NCI-H748 (cell line): Measurements from ENCODE around the gene ETV7.
"Not testable (repeated sequence)": the region's sequence is repeated elsewhere in the genome, so short reads cannot be mapped to it uniquely, and the experiment has no call there.

Source experiments
- DNase-seq: peaks from one replicate; lab custom pipeline; 2025; ENCODE audit not compliant: unreplicated experiment; lab: John Stamatoyannopoulos, UW

The ETV7 gene

GRCh38 chr6:36364669-36365479 is 22.6 kb downstream of the ETV7 start:
- DNase-seq: no peak

DNA sequence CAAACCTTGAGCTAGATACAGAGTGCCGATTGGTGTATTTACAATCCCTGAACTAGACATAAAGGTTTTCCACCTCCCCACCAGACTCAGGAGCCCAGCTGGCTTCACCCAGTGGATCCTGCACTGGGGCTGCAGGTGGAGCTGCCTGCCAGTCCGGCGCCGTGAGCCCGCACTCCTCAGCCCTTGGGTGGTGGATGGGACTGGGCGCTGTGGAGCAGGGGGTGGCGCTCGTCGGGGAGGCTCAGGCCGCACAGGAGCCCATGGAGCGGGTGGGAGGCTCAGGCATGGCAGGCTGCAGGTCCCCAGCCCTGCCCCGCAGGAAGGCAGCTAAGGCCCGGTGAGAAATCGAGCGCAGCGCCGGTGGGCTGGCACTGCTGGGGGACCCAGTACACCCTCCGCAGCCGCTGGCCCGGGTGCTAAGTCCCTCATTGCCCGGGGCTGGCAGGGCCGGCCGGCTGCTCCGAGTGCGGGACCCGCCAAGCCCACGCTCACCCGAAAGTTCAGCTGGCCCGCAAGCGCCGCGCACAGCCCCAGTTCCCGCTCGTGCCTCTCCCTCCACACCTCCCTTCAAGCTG is 23.3 kb downstream of the ETV7 start:
- not testable (repeated sequence) for DNase-seq

DNA sequence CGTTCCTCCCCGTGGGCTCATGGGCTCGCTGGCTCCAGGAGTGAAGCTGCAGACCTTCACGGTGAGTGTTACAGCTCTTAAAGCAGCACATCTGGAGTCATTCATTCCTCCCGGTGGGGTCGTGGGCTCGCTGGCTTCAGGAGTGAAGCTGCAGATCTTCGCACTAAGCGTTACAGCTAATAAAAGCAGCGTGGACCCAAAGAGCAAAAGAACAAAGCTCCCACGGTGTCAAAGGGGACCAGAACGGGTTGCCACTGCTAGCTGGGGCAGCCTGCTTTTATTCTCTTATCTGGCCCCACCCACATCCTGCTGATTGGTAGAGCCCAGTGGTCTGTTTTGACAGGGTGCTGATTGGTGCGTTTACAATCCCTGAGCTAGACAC is 24.1 kb downstream of the ETV7 start:
- DNase-seq: not testable (repeated sequence)

- DNase-seq: no peak
Observed at GRCh38 chr6:36362551-36363370, 24.7 kb downstream of the ETV7 start.

DNA sequence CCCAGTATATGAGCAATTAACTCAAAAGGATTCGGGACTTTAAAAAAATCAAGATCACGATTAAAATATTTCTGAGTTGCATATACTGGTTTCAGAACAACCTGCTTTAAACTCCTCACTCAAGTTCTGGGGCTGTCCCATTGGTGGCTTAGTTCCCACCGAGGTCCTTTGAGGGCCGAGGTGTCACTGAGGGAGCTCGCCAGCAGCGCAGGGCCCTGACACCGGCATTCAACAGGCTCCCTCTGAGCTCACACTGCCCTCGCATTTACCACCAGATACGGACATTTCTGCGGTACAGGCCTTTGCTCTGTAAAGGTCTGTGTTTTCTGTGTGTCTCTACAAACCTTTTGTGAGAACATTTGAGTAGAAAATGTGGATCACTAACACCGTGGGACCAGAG is 26.4 kb downstream of the ETV7 start:
- no peak for DNase-seq

GRCh38 chr6:36360241-36361054 is 27.0 kb downstream of the ETV7 start:
- peak; percentile 84 for DNase-seq

DNA sequence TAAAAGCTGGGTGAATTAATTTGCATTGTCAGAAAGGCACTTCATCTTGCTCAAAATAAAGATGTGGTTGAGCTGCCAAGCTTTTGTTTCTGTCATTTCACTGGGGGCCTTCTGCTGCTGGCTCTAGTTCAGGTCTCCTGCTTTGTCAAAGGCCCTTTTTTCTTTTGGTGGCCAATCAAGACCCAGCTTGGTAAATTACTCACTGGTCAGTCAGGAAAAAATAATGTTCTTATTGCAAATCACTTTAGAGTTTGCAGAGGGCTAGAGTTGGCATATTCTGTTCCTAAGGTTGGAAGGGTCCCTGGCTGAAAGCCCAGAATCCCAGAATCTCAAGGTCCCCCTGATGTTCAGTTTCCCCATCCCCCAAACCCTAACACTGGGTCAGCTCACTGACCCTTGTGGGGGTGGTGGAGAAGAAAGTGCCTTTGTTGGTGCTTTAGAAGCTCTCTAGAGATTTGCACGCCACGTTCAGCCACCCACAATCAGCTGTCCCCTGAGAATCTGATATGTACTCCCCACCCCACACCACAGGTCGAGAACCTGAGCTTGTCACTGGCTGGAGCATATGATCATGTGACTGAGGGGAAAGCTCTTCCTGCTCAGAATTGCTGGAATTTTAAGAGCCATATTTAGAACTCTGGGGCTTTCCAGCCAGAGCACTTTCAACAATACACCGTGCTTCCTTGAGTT is 29.1 kb downstream of the ETV7 start:
- no peak for DNase-seq

DNA sequence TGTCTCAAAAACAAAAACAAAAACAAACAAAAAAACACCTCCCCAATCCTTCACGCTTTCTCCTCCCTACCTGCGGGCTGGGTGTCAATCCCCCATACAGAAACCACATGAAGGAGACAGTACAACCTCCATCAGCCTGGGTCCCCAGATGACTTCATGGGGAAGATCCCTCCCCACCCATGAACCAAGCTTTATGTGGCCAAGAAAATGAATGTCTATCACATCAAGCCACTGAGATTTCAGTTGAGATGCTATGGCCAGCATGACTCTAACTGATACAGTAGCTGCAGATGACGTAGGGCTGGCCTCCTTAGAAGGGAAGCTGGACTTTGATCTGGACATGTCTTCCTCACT is 29.6 kb downstream of the ETV7 start:
- no peak for DNase-seq

DNA sequence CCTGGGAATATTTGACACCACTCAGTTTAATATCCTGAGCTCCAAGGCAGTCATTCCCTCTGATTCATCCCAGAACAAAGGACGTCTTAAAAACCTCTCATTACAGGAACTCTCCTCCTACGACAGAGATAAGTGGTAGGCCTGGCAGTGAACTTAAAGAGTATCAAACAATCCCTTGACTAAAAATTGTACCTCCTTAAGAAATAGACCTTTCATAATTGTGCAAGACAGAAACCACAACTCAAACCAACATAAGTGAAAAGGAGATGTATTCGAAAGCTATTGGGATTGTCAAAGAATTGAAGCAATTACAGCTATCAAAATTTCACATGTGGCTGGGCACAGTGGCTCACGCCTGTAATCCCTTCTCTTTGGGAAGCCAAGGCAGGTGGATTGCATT is 31.6 kb downstream of the ETV7 start:
- DNase-seq: no peak

DNA sequence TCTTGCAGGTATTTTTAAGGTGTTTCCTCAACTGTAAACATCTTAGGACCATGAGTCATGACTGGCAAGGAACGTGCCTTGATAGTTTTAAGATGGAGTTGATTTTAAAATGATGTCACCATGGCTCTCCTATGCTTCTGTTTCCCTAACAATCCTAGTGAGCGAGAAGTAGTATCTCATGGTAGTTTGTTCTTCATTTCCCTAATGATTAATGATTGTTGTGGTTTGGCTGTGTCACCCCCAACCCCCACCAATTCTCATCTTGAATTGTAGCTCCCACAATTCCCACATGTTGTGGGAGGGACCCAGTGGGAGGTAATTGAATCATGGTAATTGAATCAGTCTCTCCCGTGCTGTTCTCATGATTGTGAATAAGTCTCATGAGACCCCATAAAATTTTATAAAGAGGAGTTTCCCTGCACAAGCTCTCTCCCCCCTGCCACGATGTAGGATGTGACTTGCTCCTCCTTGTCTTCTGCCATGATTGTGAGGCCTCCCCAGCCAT is 34.0 kb downstream of the ETV7 start:
- no peak for DNase-seq

GRCh38 chr6:36352477-36353157 is 34.9 kb downstream of the ETV7 start:
- no peak for DNase-seq

GRCh38 chr6:36350681-36351571 is 36.5 kb downstream of the ETV7 start:
- peak; percentile 35 for DNase-seq

DNA sequence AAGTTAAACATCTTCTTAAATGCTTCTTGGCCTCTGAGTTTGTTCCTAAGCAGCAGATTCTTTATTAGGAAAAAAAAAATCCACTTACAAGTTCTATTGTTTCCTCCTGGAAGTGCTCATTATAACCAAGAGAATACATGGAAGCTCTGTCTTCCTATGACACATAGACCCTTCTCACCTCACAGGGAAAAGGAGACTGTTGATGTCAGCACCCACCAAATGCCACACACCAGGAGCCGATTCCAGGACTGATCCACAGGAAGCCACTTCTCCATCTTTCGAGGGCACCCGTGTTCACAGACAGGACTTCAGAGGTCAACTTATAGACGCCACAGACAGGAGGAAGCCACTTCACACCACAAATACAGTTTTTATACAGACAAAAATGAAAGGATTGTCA is 37.4 kb downstream of the ETV7 start:
- DNase-seq: no peak

DNA sequence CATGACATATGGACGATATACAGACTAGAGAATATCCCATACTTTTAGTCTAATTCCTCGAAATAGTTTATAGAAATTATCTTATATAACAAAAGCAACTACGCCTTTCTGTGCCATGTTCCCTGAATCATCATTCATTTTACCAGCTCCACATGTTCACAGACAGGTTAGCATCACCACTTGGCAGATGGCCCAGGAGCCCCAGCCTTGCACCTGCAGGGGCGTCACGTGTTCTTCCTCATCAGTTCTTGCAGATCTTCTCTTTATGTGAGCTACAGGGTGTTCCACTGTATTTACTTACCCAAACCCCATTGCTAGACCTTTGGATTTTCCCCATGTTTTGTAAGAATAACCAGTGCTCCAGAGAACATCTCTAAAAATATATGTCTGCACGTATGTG is 38.2 kb downstream of the ETV7 start:
- peak; percentile 93 for DNase-seq

DNA sequence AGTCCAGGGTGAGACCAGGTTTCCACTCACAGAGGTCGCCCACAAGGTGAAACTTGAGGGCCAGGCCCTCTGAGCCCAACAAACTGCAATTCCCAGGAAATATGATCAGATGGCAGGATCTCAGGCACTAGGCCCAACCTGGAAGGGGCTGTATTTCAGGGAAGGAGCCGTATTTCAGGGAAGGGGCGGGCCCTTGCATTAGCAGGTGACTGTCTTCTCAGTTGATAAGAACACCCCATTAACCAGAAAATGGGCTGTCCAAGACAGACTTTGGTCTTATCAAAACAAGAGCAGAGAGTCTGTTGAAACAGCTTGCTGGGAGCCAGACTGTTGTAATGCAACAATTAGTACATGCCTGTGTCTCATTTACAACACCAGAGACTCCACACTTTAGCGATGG is 39.8 kb downstream of the ETV7 start:
- DNase-seq: no peak

DNA sequence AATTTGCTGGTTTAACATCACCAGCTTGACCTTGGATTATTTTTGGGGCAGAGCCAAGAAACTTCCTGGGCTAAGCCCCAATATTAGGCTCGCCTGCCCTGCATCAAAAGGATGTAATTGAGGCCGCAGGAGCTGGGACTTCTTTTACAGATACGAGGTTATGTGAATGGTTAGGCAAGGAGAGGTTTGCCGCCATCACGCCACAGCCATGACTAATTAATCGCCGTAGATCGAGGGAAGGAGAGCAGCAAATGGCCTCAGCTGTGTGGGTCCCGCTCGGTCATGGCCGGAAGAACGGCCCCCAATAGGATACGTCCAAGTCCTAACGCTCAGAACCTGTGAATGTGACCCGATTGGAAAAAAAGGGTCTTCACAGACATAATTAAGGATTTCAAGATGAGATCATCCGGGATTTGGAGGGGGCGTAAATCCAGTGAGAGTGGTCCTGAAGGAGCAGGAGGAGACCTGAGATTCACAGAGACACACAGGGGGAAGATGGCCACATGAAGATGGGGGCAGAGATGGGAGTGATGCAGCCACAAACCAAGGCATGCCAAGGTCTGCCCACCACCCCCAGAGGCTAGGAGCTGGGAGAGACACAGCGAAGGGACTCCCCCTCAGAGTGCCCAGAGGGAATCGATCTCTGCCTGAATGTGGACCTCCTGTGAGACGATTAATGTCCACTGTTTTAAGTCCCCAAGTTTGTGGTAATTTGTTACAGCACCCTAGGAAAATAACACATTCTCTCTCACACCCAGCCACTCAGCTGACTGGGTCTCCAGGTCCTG is 40.8 kb downstream of the ETV7 start:
- DNase-seq: no peak

DNA sequence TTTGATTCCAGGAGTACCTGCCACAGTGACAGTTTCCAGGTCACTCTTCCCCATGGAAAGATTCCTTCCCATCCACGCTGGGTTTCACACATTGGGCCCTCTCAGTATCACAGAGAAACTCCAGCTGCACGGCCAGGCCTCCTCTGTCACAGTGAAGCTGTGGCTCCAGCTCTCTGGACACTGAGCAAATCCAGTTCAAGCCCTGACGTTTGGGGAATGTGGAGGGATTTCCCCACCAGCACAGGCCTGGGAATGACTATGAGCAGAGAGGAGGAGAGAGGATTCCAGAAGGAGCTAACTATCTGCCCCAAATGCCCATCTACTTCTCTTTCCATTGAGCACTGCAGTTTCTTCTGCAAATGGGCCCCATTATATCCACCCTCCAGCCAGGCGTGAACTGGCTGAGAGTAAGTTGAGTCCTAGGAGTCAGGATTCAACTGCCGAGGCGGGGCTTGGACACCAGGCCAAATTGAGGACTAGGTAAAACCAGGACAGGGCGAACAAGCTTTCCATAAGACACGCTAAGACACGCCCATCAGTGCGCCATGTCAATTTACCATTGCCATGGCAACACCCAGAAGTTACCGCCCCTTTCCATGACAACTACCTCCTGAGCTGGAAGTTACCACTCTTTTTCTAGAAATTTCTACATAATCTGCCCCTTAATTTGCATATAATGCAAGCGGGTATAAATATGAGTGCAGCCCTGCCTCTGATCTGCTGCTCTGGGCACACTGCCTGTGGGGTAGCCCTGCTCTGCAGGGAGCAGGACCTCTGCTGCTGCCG is 41.6 kb downstream of the ETV7 start:
- peak; percentile 47 for DNase-seq
